ENCODE data around the gene ARHGAP44.

DNA sequence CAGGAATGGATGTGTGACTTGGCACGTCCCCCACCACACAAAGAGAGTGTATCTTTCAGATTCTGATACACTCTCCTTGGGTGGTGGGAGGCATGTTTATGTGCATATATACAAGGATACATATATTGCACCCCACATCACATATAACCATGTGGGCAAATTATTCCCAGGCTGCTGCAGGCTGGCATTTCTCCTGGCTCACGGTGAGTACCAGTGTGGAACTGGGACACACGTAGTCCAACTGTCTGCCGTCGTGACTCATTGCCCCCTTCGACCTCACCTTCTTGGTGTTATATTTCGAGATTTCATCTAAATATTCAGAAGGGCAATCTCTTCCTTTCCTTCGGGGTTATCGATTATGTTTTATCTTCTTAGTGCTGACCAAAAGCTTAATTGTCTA, 24.4 kb downstream of the ARHGAP44 start:
- TF ChIP-seq EZH2 (IDR thresholded peaks at IDR 0.05; ENCODE audit: borderline replicate concordance, low read depth, low read length, severe bottlenecking) (no peak), POLR2AphosphoS5 (IDR thresholded peaks at IDR 0.05; ENCODE audit: insufficient read depth, low read depth, low read length) (no peak), GATA2 (IDR thresholded peaks at IDR 0.05; ENCODE audit: insufficient read depth, insufficient read length, low read depth, low read length) (no peak), POLR2A (IDR thresholded peaks at IDR 0.05; ENCODE audit: low read depth, low read length) (no peak), JUN (IDR thresholded peaks at IDR 0.05; ENCODE audit: borderline replicate concordance, insufficient read depth, insufficient read length, low read depth) (no peak), MYC (IDR thresholded peaks at IDR 0.05; ENCODE audit: low read depth, low read length) (no peak)
- TF ChIP-seq, protein P1, sequence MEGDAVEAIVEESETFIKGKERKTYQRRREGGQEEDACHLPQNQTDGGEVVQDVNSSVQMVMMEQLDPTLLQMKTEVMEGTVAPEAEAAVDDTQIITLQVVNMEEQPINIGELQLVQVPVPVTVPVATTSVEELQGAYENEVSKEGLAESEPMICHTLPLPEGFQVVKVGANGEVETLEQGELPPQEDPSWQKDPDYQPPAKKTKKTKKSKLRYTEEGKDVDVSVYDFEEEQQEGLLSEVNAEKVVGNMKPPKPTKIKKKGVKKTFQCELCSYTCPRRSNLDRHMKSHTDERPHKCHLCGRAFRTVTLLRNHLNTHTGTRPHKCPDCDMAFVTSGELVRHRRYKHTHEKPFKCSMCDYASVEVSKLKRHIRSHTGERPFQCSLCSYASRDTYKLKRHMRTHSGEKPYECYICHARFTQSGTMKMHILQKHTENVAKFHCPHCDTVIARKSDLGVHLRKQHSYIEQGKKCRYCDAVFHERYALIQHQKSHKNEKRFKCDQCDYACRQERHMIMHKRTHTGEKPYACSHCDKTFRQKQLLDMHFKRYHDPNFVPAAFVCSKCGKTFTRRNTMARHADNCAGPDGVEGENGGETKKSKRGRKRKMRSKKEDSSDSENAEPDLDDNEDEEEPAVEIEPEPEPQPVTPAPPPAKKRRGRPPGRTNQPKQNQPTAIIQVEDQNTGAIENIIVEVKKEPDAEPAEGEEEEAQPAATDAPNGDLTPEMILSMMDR (IDR thresholded peaks at IDR 0.05; ENCODE audit: extremely low read depth in 1 of 2, insufficient read depth in 1 of 2, low read depth in 1 of 2, low read length in 2 of 2), result no peak
- TF ChIP-seq, protein P2, sequence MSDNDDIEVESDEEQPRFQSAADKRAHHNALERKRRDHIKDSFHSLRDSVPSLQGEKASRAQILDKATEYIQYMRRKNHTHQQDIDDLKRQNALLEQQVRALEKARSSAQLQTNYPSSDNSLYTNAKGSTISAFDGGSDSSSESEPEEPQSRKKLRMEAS (IDR thresholded peaks at IDR 0.05; ENCODE audit: insufficient read depth, insufficient read length), result no peak

Measured in endothelial cell of umbilical vein (primary cell).